Measurements from ENCODE around the gene TMEM253.
A peak's percentile ranks its signal among the peaks of the same experiment; 100 is the strongest.

TMEM253 gene

GRCh38 chr14:21100931-21101330 lies at the start of gene TMEM253:
Gene TMEM253, plus strand, starts transcription at chr14:21101066. Its CDS starts 278 bp downstream, at chr14:21101344.
- DNase-seq (ENCODE audit: low spot score): no peak

DNA sequence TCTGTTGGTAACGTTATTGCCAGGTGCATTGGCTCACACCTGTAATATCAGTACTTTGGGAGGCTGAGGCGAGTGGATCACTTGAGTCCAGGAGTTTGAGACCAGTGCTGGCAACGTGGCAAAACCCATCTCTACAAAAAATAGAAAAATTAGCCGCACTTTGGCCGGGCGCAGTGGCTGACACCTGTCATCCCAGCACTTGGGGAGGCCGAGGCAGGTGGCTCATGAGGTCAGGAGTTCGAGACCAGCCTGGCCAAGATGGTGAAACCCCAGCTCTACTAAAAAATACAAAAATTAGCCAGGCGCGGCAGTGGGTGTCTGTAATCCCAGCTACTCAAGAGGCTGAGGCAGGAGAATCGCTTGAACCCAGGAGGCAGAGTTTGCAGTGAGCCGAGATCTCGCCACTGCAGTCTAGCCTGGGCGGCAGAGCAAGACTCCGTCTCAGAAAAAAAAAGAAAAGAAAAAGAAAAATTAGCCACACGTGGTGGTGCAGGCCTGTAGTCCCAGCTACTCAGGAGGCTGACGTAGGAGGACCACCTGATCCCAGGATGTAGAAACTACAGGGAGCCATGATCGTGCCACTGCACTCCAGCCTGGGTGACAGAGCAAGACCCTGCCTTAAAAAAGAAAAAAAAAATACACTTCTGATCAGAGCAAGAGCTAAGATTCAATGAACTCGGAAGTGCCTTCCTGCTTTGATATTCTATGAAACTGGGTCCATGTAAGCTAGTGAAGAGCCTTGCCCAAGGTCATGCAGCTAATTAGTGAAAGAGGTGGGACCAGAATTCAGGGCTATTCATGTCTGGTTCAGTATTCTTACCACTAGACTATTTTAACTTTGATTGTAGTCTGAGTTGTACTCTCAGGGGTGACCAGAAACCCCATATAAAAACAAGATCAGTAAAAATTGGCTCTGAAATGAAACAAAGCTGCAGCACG lies 47.4 kb upstream of the TMEM253 start:
- no peak for DNase-seq (ENCODE audit: low spot score)

- DNase-seq (ENCODE audit: low spot score): no peak
These were observed 46.6 kb upstream of the TMEM253 start for GRCh38 chr14:21054123-21054767.

DNA sequence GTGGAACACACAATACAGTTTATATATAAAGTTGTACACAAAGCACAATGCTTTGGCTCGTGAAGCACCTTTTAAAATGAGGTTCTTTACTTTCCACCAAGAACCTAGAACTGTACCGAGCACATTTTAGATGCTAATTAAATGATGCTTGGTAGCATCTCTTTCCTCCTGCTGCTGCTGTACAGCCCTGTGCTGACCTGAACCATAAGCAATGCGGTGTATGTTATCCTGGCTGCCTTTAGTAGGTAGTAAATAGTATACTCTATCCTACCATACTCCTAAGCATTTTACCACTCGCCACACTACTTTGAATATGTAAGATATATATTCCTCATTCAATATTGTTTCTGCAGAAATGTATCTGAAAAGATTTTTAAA lies 46.1 kb upstream of the TMEM253 start:
- DNase-seq (ENCODE audit: low spot score): no peak

GRCh38 chr14:21055432-21056117 lies 45.3 kb upstream of the TMEM253 start:
- no peak for DNase-seq (ENCODE audit: low spot score)

DNA sequence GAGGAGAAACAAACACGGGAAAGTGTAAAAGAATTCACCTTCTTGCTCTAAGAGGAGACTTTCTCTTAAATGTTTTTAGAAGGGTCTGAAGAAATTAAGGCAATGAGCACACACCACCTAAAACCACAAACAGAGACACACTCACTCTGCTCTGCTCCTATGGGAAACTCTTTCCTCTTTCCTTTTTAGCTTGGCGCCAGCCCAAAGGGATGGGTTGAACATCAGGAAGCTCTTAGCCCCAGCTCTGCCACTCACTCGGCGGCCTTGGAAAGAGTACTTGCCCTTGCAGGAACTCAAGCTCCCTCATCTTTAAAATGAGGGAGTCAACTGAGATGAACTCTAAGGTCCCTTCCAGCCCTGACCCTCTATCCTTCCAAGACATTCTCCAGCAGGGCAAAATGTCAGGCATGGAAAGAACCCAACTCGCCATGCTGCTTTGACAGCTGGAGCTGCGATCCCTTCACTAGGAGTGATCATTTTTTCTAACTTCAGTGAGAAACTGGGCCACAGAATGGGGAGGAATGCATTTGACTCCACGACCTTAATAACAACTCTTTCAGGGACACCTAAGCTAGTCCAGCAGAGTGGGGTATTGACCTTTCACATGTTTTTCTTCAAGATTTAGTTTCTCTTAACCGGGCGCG lies 44.2 kb upstream of the TMEM253 start:
- DNase-seq (ENCODE audit: low spot score): no peak

DNA sequence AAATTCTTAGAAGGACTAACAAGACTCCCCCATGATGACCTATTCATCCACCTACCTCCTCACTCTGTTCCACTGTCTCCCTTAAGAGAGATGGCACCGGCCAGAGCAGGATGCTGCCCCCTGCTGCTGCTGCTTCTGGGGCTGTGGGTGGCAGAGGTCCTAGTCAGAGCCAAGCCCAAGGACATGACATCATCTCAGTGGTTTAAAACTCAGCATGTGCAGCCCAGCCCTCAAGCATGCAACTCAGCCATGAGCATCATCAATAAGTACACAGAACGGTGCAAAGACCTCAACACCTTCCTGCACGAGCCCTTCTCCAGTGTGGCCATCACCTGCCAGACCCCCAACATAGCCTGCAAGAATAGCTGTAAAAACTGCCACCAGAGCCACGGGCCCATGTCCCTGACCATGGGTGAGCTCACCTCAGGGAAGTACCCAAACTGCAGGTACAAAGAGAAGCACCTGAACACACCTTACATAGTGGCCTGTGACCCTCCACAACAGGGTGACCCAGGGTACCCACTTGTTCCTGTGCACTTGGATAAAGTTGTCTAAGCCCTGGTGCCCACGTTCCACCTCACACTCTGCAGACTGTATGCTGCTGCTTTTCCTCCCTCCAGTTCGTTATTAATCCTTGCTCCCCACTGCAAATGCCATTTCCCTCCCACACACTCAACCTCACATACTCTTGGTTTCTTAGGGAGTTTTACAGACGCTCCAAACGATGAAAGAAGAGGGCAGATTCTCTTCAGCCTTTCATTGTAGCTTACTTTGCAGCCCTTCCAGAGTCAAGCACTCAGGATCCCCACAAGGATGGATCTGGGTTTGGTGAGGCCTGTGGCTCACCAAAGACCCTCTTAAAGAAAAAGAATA lies 42.8 kb upstream of the TMEM253 start, which contains the start of gene RNASE8:
RNASE8 (plus strand) TSS at position 20 of the 873 bp plus-strand sequence; CDS start at position 91, 71 bp downstream.
- peak; percentile 16 for DNase-seq (ENCODE audit: low spot score)

- no peak for DNase-seq (ENCODE audit: low spot score)
These were observed 42.0 kb upstream of the TMEM253 start for GRCh38 chr14:21058903-21059302.

- no peak for DNase-seq (ENCODE audit: low spot score)
These were observed 40.8 kb upstream of the TMEM253 start for GRCh38 chr14:21059842-21060613.

DNA sequence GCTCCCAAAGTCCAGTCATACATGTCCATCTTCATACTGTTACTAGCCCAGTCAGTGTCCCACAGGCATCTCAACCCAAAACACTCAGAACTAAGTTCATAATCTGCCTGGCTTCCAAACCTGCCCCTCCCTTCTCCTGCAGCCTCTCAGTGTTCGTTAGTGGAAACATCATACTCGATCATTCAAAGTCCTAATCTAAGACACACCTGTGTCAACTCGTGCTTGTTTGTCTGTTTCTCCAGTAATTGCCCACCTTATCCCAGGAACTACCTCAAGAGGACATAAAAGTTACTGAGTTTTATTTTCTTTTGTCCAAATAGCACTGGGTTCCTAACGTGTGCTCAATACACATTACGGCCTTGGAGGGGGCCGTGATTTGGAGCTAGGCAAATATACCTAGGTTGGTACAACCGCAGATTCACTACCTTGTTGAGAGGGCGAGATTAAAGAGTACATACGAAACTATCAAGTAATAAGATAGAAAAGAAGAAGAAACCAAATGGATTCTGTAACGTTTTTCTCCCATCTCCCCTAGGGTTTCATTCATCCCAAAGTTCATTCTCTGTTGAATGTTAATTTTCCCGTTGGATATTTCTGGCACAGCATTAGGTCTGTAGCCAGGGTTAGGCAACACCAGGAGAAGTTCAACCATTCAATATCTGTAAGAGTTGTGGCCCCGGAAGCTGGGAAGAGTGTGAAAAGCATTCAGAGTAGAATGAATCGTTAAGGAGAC lies 40.1 kb upstream of the TMEM253 start:
- DNase-seq (ENCODE audit: low spot score): no peak

DNA sequence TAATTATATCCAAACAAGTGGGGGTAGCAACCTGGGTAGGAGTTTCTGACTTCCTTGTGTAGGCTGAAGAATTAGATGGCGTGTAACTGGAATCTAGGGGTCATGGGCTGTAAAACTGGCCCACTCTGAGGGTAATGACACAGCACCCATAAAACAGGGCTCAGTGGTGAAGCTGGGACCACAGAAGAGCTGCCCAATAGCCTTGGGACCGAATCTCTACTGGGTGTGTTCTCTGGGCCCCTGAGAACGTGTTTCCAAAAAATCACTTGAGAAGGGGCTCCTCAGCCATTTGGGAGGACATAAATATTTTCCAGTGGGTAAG lies 39.6 kb upstream of the TMEM253 start:
- DNase-seq (ENCODE audit: low spot score): no peak

GRCh38 chr14:21063479-21063878 lies 37.4 kb upstream of the TMEM253 start:
- DNase-seq (ENCODE audit: low spot score): no peak

DNA sequence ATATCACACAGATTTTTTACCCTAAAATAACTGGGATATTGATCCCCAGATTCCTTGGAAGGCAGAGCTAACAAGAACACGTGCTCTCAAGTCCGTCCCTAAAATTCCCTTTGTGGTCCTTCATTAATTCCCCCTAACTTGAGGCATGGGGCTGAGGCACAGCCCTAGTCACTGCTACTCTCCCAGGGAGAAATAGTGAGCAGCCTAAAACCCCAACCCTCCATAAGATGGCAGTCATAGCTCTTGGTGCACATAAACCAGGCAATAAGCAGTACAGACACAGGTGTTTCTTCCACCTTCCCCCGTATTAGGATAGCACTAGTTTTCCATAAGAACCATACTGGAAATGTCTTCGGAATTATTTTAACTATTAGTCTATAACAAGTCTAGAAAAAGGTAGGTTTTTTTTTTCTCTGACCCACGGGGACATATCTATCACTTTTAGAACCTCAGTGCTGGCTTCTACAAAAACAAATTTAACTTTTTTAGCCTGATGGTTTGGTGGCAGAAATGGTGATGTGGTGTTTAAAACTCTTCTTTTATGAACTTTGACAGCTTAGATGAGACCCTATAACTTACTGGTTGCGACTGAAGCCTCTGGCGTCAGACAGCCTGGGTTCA lies 33.9 kb upstream of the TMEM253 start:
- DNase-seq (ENCODE audit: low spot score): peak; percentile 58

GRCh38 chr14:21068521-21069387 lies 32.1 kb upstream of the TMEM253 start:
- DNase-seq (ENCODE audit: low spot score): peak; percentile 74

DNA sequence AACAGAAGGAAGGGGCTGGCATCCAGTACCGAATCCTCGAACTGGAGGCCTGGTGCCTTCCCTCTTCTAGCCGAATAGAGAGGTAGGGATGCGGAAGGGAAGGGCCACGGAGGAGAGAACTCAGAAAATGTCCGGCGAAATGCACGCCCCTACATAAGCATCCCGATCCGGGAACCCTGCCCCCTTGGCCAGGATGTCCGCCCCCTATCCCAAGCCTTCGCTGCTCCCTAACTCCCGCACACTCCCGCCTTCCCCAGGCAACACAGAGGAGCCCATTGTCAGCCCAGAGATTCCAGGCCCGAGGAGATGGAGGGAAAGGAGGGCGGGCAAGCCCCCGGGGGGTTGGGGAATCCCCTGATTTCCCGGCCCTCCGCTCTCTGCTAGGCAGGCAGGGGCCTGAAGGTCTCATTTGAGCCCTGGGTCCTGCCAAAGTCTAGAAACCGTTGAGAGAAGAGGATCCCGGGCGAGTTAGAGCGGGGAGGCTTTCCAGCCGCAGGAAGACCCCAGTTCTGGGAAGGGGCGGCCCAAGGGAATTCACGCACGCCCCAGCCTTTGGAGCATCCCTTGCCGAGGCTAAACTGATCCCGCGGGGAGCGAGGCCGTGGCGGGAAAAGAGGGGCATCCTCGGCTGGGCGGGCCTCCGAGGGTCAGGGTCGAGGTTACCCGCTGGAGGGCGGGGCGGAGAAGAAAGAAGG lies 31.3 kb upstream of the TMEM253 start:
- DNase-seq (ENCODE audit: low spot score): peak; percentile 23

DNA sequence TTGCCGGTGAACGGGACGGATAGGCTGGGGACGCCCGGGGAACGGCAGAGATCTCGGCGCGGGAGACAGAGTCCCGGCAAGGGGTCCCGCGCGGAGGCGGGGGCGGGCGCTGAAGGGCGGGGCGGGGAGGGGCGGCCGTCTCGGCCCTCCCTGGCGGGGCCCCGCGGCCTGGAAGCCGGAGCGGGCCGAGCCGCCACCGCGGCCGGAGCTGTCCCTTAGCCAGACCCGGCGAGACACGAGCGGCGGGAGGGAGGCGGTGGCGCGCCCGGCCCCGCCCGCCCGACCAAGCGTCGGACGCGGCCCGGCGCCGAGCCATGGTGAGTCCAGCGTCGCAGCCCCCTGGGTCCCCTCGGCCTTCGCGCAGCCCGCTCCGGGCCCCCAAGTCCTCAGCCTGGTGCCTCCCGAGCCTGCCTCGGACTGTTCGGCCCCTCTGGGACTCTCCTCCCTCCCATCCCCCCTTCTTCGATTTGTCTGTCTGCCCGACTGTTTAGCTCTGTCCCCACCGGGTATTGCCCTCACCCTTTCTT lies 30.7 kb upstream of the TMEM253 start, which contains the start of gene ARHGEF40:
ARHGEF40 (plus strand) TSS at position 222 of the 527 bp plus-strand sequence; CDS start at position 315, 93 bp downstream.
- peak; percentile 17 for DNase-seq (ENCODE audit: low spot score)

- DNase-seq (ENCODE audit: low spot score): no peak
These were observed 30.1 kb upstream of the TMEM253 start for GRCh38 chr14:21070610-21071224.
